KMS-11 (cell line): ENCODE results near the gene VWC2L.

Source experiments
- H2AFZ ChIP-seq: fragments of 200-600 bp; sonication (generic); 2 replicates; pipeline ENCODE4 v1.6.1; 2016; ENCODE audit warnings: antibody characterized with exemption, mixed run types, low read depth
- H3K27ac ChIP-seq: fragments of 200-600 bp; sonication (generic); 2 replicates; pipeline ENCODE4 v1.6.1; 2016; ENCODE audit warnings: mild to moderate bottlenecking, mixed run types
- H3K27me3 ChIP-seq: fragments of 200-600 bp; sonication (generic); 2 replicates; pipeline ENCODE4 v1.6.1; 2017; ENCODE audit warnings: mild to moderate bottlenecking, low read depth, mixed run types, moderate library complexity; ENCODE audit not compliant: insufficient read depth
- H3K36me3 ChIP-seq: fragments of 200-600 bp; sonication (generic); 2 replicates; pipeline ENCODE4 v1.6.1; 2017; ENCODE audit warnings: mild to moderate bottlenecking, mixed run types; ENCODE audit not compliant: insufficient read depth
- H3K4me1 ChIP-seq: fragments of 200-600 bp; sonication (generic); 2 replicates; pipeline ENCODE4 v1.6.1; 2016; ENCODE audit warnings: mild to moderate bottlenecking, low read depth, mixed run types; ENCODE audit not compliant: poor library complexity, severe bottlenecking
- H3K4me2 ChIP-seq: fragments of 200-600 bp; sonication (generic); 2 replicates; pipeline ENCODE4 v1.7.0; 2016; ENCODE audit warnings: mild to moderate bottlenecking, mixed run types
- H3K4me3 ChIP-seq: fragments of 200-600 bp; sonication (generic); IDR thresholded peaks from 2 replicates; pipeline ENCODE4 v1.6.1; 2017; ENCODE audit warnings: low read depth, low read length, mixed read lengths; ENCODE audit not compliant: insufficient read depth
- H3K79me2 ChIP-seq: fragments of 200-600 bp; sonication (generic); 2 replicates; pipeline ENCODE4 v1.6.1; 2016; ENCODE audit warnings: low read depth, mixed run types; ENCODE audit not compliant: insufficient read depth
- H3K9ac ChIP-seq: fragments of 200-600 bp; sonication (generic); 2 replicates; pipeline ENCODE4 v1.6.1; 2016; ENCODE audit warnings: mild to moderate bottlenecking, mixed run types
- H4K20me1 ChIP-seq: fragments of 200-600 bp; sonication (generic); 2 replicates; pipeline ENCODE4 v1.6.1; 2016; ENCODE audit warnings: mild to moderate bottlenecking, mixed run types; ENCODE audit not compliant: insufficient read depth
- TF ChIP-seq, protein P1 (sequence below): fragments of 200-600 bp; sonication (generic); conservative IDR thresholded peaks from 2 replicates; pipeline ENCODE4 v1.6.1; 2017; ENCODE audit warnings: low read depth, mild to moderate bottlenecking, antibody characterized with exemption, low read length, moderate library complexity, mixed read lengths

The VWC2L gene

DNA sequence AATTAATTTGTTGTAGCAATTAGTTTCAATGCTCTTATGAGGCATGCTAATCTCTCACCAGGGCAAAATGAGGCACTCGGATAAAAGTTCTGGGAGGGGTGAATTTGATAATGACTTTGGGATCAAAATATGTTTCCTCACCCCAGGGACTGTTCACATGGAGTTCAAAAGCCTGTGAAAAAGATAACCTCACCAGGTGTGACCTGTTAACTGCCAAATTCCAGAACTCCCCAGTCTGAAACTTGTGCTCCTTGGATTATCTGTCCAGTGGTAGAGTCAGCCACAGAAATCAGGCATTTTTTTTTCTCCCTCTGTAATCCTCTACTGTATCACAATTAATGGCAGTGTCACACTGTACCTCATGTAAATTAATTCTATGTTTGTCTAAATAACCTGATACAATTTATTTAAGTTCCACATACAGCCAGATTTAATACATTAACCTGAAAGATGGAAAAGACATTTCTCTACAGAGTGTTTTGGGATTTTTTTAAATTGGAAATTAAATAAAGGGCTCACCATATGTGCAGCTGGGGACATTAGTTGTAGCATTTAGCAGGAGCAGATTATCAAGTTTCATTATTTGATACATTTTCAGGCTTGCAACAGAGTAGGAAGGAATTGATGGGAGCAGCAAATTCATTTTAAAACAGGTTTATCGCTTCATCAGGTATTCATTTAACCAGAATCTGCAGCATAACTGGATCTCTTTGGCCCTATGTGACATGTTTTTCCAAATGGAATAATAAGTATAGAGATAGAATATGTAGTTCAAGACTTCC lies 191.2 kb downstream of the VWC2L start:
- Histone ChIP-seq H3K4me3 (no peak overlapping the region), H4K20me1 (no peaks in the 10 kb centered on the region), H3K9ac (no peak overlapping the region), H3K79me2 (no peaks in the 10 kb centered on the region), H3K4me2 (no peak overlapping the region), H3K4me1 (no peaks in the 10 kb centered on the region), H3K27me3 (no peaks in the 10 kb centered on the region), H2AFZ (no peak overlapping the region), H3K36me3 (no peaks in the 10 kb centered on the region), H3K27ac (no peak overlapping the region)
- TF ChIP-seq, protein P1, sequence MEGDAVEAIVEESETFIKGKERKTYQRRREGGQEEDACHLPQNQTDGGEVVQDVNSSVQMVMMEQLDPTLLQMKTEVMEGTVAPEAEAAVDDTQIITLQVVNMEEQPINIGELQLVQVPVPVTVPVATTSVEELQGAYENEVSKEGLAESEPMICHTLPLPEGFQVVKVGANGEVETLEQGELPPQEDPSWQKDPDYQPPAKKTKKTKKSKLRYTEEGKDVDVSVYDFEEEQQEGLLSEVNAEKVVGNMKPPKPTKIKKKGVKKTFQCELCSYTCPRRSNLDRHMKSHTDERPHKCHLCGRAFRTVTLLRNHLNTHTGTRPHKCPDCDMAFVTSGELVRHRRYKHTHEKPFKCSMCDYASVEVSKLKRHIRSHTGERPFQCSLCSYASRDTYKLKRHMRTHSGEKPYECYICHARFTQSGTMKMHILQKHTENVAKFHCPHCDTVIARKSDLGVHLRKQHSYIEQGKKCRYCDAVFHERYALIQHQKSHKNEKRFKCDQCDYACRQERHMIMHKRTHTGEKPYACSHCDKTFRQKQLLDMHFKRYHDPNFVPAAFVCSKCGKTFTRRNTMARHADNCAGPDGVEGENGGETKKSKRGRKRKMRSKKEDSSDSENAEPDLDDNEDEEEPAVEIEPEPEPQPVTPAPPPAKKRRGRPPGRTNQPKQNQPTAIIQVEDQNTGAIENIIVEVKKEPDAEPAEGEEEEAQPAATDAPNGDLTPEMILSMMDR, result no peak

DNA sequence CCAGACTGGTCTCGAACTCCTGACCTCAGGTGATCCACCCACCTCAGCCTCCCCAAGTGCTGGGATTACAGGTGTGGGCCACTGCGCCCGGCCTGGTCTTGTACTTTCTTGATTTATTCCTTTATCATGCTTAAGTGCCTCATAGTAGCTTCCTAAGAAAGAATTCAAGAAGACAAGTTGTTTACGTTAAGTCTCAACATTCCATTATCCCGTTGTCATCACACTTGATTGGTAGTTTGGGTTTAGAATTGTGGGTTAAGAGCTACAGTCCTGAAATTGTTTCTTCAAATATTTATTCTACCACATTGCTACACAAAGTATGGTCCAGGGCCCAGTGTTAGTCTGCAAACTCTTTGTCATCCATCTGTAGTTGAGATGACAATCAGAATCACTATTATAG lies 194.0 kb downstream of the VWC2L start:
- Histone ChIP-seq H2AFZ (no peak overlapping the region), H4K20me1 (no peaks in the 10 kb centered on the region), H3K36me3 (no peaks in the 10 kb centered on the region), H3K27ac (no peak overlapping the region), H3K9ac (no peak overlapping the region), H3K4me3 (no peak overlapping the region), H3K4me1 (no peaks in the 10 kb centered on the region), H3K27me3 (no peaks in the 10 kb centered on the region), H3K79me2 (no peaks in the 10 kb centered on the region), H3K4me2 (no peak overlapping the region)
- TF ChIP-seq, protein P1, result no peak

DNA sequence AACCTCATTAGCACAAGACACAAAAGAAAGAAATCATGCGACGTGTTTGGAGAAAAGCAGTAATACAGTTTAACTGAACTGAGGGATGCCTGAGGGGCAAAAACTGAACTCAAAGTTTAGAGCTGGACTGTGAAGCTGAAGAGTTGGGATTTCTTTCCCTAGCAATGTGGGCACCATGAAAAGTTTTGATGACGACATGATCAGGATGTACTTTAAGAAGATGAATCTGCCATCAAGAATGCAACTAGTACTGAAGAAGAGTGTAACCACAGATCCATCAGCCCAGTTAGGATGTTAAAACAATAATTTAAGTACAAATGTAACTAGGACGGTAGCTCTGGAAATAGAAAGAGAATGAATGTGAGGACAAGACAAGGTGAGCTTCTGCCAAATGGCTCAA lies 196.2 kb downstream of the VWC2L start:
- Histone ChIP-seq H3K4me2 (no peak overlapping the region), H4K20me1 (no peaks in the 10 kb centered on the region), H2AFZ (no peak overlapping the region), H3K4me1 (no peaks in the 10 kb centered on the region), H3K9ac (no peak overlapping the region), H3K27ac (no peak overlapping the region), H3K27me3 (no peaks in the 10 kb centered on the region), H3K4me3 (no peak overlapping the region), H3K79me2 (no peaks in the 10 kb centered on the region), H3K36me3 (no peaks in the 10 kb centered on the region)
- TF ChIP-seq, protein P1, result no peak

DNA sequence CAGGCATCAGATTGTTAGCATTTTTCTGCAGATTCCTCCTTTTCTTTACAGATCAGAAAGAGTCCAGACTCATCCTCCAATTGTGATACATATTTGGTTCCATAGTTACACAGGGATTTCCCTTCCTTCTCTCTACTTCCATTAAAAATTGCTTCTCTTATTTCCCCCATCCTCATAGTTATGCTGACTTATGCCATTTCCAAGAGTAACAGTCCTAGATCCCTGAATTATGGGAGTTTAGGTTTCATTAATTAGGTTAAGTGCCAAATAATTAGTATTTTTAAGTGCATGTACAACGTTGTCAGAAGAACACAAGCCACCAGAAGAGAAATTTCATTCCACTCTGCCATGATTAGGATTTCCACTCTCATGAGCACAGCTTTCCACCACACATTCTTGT lies 200.2 kb downstream of the VWC2L start:
- H3K4me1 ChIP-seq, result no peaks in the 10 kb centered on the region
- H3K4me3 ChIP-seq, result no peak overlapping the region
- no peaks in the 10 kb centered on the region for H4K20me1 ChIP-seq
- no peak overlapping the region for H3K4me2 ChIP-seq
- H3K9ac ChIP-seq, result no peak overlapping the region
- TF ChIP-seq, protein P1, result no peak
- no peaks in the 10 kb centered on the region for H3K79me2 ChIP-seq
- no peaks in the 10 kb centered on the region for H3K27me3 ChIP-seq
- no peaks in the 10 kb centered on the region for H3K36me3 ChIP-seq
- H2AFZ ChIP-seq, result no peak overlapping the region
- no peak overlapping the region for H3K27ac ChIP-seq
